HG03342 (cell line): ENCODE results near the gene TSPAN15.
A peak's percentile ranks its signal among the peaks of the same experiment; 100 is the strongest.
"Not testable (repeated sequence)": the region's sequence is repeated elsewhere in the genome, so short reads cannot be mapped to it uniquely, and the experiment has no call there.

ENCODE experiments used
- ATAC-seq: cut with Tn5 transposase; IDR thresholded peaks from one replicate; pipeline ENCODE4 v1.9.1; 2021; ENCODE audit warnings: mild to moderate bottlenecking, moderate library complexity; ENCODE audit not compliant: unreplicated experiment

TSPAN15 gene

GRCh38 chr10:69443354-69443753, 7.9 kb upstream of the TSPAN15 start:
- ATAC-seq = no peak

GRCh38 chr10:69445041-69445440, 6.2 kb upstream of the TSPAN15 start:
- no peak for ATAC-seq

DNA sequence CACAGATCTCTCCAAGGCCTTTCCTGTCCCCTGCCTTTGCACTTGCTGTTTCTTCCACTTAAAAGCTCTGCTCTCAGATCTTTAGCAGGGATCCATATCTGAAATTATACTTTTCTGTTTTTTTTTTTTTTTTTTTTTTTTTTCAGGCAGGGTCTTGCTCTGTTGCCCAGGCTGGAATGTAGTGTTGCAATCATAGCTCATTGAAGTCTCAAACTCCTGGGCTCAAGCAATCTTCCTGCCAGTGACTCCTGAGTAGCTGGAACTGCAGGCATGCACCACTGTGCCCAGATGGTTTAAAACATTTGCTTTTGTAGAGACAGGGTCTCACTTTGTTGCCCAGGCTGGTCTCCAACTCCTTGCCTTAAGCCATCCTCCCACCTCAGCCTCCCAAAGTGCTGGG, 5.0 kb upstream of the TSPAN15 start:
- ATAC-seq = no peak

DNA sequence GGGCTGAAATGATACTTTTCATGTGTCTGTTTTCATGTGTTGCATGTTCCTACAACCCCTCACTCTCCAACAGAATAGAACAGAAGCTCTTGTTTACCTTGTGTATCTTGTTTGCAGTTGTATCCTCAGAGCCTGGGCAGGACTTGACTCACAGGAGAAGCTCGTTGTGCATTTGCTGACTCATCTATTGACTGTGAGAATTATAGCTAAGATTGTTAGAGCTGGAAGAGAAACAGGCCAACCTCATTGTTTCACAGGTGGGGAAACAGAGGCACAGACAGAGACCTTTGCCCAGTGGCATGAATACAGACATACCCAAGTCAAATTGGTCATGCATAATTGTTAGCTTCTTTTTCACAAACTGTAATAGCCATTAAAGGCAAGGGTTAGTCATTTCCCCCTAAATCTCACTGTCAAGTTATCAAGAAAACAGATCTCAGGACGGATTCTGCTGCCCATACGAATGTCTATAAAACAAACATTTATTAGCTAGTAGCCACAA, 4.6 kb upstream of the TSPAN15 start:
- ATAC-seq = no peak

- peak; percentile 57 for ATAC-seq
These were observed 1.4 kb upstream of the TSPAN15 start for GRCh38 chr10:69449841-69450240.

GRCh38 chr10:69450395-69450794, 870 bp upstream of the TSPAN15 start:
- not testable (repeated sequence) for ATAC-seq

DNA sequence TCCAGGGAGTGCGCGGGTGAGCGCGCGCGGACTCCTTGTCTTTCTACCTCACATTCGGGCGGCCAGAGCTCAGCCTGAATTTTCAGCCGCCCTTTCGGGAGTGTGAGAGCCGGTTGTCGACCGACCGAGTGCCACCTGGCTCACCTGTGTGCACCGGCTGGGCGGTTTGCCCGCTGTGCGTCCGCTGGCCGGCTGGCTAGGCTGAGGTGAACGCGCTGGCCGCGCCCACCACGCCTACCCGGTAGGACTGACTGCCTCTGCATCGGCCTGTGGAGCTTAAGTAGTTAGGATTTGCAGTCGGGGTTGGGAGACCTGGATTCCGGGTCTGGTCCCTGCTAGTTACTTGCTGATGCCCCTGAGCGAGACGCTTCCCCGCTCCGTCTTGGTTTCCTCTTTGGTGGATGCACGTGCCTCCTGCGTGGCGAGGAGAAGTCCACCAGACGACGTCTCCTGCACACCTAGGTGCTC, 553 bp downstream of the TSPAN15 start:
- no peak for ATAC-seq

DNA sequence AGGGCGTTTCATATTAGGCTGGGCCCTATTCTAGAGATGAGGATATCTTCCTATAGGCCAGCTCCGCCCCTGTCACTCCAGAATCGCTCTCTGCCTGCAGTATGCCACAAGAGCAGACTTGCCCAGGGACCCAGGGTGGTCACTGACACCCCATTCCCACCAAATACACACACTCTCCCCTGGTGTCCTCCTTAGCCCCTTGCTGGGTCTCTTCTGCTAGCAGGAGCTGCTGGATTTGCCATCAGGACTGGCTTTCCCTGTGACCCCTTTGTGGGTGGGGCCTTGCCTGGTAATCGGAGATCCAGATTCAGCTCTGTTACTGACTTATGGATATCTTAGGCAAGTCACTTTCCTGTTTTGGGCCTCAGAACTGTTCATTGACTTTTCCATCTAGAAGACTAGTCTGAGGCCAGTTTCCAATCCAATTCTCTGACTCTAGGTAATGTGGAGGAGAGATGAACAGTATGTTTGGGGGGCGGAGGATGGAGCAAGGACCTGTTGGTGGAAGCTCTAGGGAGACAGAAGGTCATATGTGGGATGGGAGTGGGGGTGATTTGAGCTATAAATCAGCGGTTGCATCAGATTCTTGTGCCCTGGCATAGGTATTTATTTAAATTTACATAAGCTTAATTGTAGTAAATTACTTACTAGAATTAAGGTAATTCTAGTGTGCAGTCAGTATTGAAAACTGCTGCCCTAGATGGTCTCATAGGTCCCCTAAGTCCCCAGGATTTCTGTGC, 1.6 kb downstream of the TSPAN15 start:
- no peak for ATAC-seq

DNA sequence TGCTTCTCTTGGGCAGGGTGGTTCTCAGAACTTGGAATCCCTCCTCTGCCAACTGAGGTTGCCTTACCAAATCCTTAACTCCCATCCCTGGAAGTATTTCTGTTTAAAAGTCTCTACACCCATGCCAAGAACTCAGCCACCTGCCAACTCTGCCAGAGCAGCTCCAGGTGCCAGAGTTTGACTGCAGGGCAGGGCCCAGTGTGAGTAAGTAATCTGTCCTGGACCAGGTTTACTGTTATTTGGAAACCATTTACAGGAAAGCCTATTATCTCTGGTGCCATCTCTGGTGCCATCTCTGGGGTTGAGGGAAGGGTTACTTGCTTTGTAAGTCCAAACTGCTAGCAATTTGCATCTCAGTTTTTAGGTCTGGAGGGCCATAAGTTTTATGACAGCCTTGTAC, 2.5 kb downstream of the TSPAN15 start:
- ATAC-seq = no peak

DNA sequence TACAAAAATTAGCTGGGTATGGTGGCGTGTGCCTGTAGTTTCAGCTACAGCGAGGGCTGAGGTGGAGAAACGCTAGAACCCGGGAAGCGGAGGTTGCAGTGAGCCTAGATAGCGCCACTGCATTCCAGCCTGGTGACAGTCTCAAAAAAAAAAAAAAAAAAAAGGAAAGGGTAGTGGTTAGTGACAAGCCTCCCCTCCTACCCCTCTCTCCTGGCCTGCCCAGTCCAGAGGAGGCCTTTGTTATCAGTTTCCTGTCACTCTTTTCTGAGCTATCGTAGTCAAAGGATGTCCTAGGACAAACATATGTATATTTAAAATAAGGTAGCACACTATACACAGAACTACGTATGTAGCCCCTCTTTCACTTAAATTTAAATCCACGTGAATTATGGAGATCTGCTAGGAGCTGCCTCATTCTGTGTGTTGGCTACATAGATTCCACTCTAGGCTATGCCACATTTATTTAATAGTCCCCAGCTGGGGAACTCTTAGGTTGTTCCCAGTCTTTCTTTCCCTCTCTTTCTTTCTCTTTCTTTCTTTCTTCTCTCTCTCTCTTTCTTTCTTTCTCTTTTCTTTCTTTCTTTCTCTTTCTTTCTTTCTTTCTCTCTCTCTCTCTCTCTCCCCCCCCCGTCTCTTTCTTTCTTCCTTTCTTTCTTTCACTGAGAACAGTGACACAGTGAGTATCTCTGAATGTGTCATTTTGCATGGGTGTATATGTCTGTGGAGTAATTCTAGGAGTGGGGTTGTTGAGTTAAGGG, 3.9 kb downstream of the TSPAN15 start:
- no peak for ATAC-seq

GRCh38 chr10:69456880-69457693, 5.8 kb downstream of the TSPAN15 start:
- no peak for ATAC-seq

GRCh38 chr10:69457771-69458237, 6.5 kb downstream of the TSPAN15 start:
- no peak for ATAC-seq

DNA sequence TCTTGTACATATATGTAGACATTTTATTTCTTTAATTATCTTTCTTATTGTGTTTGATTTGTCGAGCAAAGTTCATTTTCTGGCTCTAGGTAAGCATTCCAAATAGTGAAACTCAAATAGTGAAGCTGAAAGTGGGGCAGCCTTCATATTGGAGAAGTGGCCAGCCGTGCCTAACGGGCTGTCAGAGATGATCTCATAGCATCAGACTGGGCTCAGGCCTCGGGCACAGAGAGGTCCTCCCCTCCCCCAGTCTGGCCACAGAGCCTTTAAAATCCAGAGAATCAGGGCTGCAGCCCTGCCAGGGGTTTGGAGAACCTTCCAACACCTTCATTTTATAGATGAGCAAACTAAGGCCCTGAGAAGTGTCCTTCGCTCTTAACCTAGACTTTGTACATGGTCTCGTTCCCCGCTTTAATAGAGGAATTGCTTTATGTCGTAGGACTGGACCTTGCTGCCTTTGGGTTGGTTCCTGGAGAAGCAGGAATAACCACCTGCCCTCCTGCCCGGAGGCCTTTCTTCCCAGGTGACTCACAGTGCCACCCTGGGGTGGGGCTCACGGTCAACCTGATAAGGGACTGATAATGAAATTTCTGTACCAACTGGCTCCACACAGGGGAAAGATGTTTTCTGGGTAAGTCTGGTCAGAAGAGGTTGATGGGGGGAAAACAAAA, 7.3 kb downstream of the TSPAN15 start:
- no peak for ATAC-seq

DNA sequence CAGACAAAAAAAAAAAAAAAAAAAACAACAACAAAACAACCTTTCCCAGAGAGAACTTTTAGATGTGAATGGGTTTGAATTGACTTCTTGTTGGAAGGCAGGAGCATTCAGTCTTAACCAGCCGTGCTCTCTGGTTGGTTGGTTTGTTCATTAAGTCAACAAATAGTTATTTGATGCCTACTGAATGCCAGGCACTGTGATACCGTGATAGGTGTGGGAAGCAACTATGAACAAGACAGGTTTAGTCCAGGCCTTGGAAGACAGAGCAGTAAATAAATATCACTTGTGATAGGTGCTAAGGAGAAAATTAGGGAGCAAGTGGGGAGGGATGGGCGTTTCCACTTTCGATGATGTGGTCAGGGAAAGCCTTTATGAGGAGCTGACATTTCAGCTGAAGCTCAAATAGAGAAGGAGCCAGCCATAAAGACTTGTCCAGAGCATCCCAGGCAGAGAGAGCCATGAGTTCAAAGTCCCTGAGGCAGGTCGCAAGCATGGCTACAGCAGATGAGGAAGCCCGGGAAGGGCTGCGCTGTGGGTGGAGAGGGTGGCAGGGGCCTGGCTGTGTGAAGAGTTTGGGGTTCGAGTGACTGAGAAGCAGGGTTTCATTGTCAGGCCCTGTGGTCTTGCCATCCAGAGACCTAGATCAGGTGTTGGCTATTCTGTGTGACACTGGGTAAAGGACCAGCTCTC, 8.0 kb downstream of the TSPAN15 start:
- ATAC-seq = no peak

DNA sequence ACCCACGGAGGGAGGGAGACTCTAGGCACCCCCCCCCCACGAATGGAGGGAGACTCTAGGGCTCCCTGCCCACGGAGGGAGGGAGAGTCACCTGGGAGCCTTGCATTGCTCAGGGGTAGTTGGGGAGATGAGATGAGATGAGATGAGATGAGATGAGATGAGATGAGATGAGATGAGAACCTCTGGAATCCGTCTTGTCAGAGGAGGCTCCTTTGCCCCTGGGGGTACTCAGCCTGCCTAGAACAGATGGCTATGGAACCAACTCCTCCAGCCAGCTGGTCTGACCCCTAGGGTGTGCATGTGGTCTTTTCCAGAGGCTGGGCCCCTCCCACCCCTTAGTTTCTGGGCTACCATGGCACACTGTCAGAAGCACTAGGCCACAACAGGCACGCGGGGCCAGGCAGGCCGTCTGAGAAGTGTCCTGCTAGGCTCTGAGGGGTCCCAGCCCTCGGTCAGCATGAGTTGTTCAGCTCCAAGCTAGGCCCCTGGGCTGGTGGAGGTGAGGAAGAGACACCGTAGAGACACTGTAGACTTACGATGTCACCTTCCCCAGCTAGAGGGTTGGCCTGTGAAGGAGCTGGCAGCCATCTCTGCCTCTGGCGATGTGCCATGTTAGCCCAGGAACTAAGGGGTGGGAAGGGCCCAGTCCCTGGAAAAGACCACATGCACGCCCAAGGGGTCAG, 8.8 kb downstream of the TSPAN15 start:
- ATAC-seq = no peak

GRCh38 chr10:69460576-69461242, 9.4 kb downstream of the TSPAN15 start:
- ATAC-seq = no peak

GRCh38 chr10:69461243-69462025, 10.2 kb downstream of the TSPAN15 start:
- ATAC-seq = no peak

- no peak for ATAC-seq
These were observed 12.6 kb downstream of the TSPAN15 start for GRCh38 chr10:69463886-69464285.
